Skeletal muscle tissue (tissue), 4 donors: ENCODE results near the gene OSBPL3. TPM values are rescaled to one million over a fixed set of nuclear protein-coding genes. Genes with fewer than 3 reads are reported as not detected.
"Not testable (repeated sequence)": the region's sequence is repeated elsewhere in the genome, so short reads cannot be mapped to it uniquely, and the experiment has no call there.

Experiments used
- H3K27ac ChIP-seq: one replicate; pipeline ENCODE4 v1.7.0; 2013; ENCODE audit warnings: mild to moderate bottlenecking, low read depth, low read length, inconsistent platforms
- H3K27me3 ChIP-seq, 3 donors: one replicate each; pipeline ENCODE4 v1.7.0; 2013; ENCODE audit warnings: low read length in 3 of 3; ENCODE audit not compliant: control insufficient read depth in 3 of 3, insufficient read depth in 3 of 3
- H3K36me3 ChIP-seq, 3 donors: one replicate each; pipeline ENCODE4 v1.7.0; 2013; ENCODE audit warnings: low read length in 3 of 3; ENCODE audit not compliant: control insufficient read depth in 3 of 3, insufficient read depth in 3 of 3
- H3K4me1 ChIP-seq, 3 donors: one replicate each; pipeline ENCODE4 v1.7.0; 2013; ENCODE audit warnings: low read length in 3 of 3, mild to moderate bottlenecking in 3 of 3; ENCODE audit not compliant: control insufficient read depth in 3 of 3, insufficient read depth in 3 of 3
- H3K4me3 ChIP-seq, 3 donors: one replicate each; pipeline ENCODE4 v1.7.0; 2013; ENCODE audit warnings: low read length in 3 of 3
- H3K9ac ChIP-seq, 3 donors: one replicate each; pipeline ENCODE4 v1.7.0; 2013; ENCODE audit warnings: low read length in 3 of 3, mild to moderate bottlenecking in 3 of 3, moderate library complexity in 2 of 3, low read depth in 1 of 3
- H3K9me3 ChIP-seq, 3 donors: one replicate each; pipeline ENCODE4 v1.7.0; 2013; ENCODE audit warnings: low read length in 3 of 3; ENCODE audit not compliant: control insufficient read depth in 3 of 3
- total RNA-seq: library from RNA; depleted of rRNA; stranded (reverse); fragments of >200 nt; gene quantifications from one replicate; pipeline ENCODE4 v1.2.3, GENCODE V29; 2014
- donor health status: Osteomylitis.

Gene OSBPL3
- total RNA-seq, 1 donor from 2014 or later, result 2.6 TPM

DNA sequence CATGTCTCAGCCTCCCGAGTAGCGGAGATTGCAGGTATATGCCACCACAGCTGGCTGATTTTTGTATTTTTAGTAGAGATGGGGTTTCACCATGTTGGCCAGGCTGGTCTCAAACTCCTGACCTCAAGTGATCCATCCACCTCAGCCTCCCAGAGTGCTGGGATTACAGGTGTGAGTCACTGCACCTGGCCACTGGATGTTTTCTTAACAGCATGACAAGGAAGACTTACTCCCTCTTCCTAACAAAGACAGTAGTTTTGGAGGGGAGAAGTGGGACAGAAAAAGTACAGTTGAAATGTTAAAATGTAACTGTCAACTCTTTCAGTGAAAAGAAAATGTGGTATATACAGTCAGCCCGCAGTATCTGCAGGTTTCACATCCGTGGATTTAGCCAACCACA, 76.0 kb downstream of the OSBPL3 start:
- H3K4me3 ChIP-seq, result not testable (repeated sequence)

DNA sequence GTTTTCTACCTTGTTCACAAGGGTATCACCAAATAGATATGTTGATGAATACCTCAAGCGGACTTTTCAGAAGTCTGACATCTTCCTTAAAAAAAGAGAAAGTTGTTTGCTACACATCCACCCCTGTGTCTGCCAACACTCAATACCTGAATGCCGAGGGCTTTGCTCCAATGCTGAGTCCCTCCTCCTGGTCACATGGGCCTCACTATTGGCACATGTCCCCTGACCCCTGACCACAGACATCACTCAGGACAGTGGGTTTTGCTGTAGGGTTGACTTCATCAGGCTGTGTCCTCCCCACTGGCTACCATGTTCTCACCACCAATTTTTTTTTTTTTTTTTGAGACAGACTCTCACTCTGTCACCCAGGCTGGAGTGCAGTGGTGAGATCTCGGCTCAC, 76.4 kb downstream of the OSBPL3 start:
- Histone ChIP-seq H3K27me3 (no peaks in the 10 kb centered on the region), H3K9ac (no peak overlapping the region), H3K4me1 (peaks cover 0 to 8% (median 3%) of the 10 kb centered on the region in 3 donors), H3K4me3 (no peak overlapping the region), H3K36me3 (no peaks in the 10 kb centered on the region), H3K9me3 (no peaks in the 10 kb centered on the region), H3K27ac (no peak overlapping the region)

More for the DNA sequence above, 76.0 kb downstream of the OSBPL3 start:
- not testable (repeated sequence) for H3K9ac ChIP-seq, H3K9me3 ChIP-seq, H3K4me1 ChIP-seq, H3K36me3 ChIP-seq, H3K27me3 ChIP-seq, H3K27ac ChIP-seq

DNA sequence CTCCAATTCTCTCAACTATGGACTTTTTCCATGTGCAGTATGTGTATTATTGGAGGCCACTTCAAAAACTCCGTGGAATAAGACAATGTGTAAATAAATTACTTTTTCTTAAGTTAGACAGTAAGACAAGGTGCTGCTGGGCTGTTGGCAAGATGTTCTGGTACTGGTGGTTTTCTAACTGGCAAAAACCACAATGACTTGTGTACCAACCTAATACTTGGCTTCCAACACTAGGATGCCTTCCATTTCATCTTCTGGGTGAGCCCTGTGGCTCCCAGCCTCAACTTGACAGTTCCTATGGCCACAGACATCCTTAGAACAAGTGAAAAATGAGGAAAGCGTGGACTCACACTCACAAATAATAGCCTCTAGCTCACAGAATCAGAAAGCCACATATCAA, 77.0 kb downstream of the OSBPL3 start:
- Histone ChIP-seq H3K4me3 (no peak overlapping the region), H3K27me3 (no peaks in the 10 kb centered on the region), H3K4me1 (peaks cover 0 to 8% (median 3%) of the 10 kb centered on the region in 3 donors)

DNA sequence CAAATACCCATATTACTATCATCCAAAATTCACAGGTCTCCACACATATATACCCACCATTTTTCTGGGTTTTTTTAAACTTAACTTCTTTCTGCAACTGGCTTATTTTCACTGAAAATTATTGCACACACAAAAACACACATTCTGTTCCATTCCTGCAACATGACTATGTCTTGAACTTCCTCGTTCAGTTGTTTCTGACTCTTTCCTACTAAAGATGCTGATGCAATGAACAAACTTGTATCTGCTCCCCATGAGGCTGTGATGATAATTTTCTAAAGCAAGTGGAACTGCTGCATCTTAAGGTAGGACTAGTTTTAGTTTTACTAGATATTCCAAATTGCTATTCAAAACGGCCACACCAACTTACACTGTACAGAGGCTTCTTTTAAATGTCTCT, 77.7 kb downstream of the OSBPL3 start:
- Histone ChIP-seq H3K9me3 (no peaks in the 10 kb centered on the region), H3K27me3 (no peaks in the 10 kb centered on the region), H3K4me3 (no peak overlapping the region), H3K9ac (no peak overlapping the region), H3K4me1 (peaks cover 0 to 8% (median 3%) of the 10 kb centered on the region in 3 donors), H3K36me3 (no peaks in the 10 kb centered on the region), H3K27ac (no peak overlapping the region)

More for the DNA sequence above, 77.0 kb downstream of the OSBPL3 start:
- Histone ChIP-seq H3K27ac (no peak overlapping the region), H3K9ac (no peak overlapping the region), H3K36me3 (no peaks in the 10 kb centered on the region), H3K9me3 (no peaks in the 10 kb centered on the region)

DNA sequence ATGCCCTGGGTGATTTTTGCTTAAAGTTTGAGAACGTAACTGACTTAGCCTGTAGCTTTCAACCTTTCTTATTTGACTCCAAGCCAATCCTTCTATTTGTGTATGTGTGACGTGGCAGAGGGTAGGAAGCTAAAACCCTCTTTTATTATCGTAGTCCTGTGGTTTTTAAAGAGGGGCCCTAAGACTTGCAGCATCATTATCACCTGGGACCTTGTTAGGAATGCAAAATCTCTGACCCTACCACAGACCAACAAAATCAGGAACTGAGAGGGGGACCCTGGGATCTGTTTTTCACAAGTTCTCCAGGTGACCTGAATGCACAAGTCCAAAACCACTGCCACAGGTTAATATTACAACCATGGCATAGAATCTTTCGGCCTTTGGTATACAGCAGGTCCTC, 80.1 kb downstream of the OSBPL3 start:
- H3K9ac ChIP-seq, result no peak overlapping the region

DNA sequence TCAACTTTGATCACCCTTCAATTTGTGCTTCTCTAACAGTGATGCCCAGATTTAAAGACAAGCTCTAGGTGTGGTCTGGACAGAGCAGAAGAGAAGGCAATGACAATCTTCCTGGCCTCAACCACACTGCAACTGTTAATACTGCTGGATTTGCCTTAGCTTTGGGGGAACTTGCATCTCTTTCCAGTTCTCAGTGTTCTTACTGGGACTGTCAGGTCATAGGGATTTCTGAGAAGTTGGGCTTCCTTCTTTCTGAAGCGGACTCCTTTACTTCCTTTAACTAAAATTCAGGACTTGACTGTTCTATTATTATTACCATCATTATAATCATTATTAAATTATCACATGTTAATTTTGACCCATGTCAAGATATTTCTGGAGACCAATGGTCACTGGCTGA, 80.8 kb downstream of the OSBPL3 start:
- Histone ChIP-seq H3K9ac (no peak overlapping the region), H3K4me3 (no peak overlapping the region), H3K27ac (no peak overlapping the region), H3K36me3 (no peaks in the 10 kb centered on the region), H3K9me3 (no peaks in the 10 kb centered on the region), H3K4me1 (no peaks in the 10 kb centered on the region), H3K27me3 (no peaks in the 10 kb centered on the region)

More for the DNA sequence above, 80.1 kb downstream of the OSBPL3 start:
- H3K9me3 ChIP-seq, result no peaks in the 10 kb centered on the region
- no peak overlapping the region for H3K27ac ChIP-seq
- no peaks in the 10 kb centered on the region for H3K27me3 ChIP-seq
- no peak overlapping the region for H3K4me3 ChIP-seq
- H3K36me3 ChIP-seq, result no peaks in the 10 kb centered on the region
- H3K4me1 ChIP-seq, result peaks cover 0 to 3% (median under 1%) of the 10 kb centered on the region in 3 donors

DNA sequence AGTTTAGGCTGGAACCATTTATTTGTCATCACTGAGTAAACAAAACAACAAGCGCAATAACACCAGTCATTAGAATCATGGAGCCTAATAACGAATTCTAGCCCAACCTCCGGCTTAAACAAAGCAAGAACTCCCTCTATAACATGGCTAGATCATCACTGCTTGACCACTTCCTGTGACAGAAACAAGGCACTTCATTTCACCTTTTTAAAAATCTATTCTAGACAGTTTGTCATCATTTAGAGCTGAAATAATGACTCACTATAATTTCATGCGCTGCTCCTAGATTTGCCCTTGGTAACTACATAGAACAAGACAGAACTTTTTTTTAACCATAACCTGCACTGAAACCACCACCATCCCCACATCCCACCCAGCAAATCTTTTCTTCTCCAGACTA, 81.3 kb downstream of the OSBPL3 start:
- Histone ChIP-seq H3K36me3 (no peaks in the 10 kb centered on the region), H3K27ac (no peak overlapping the region), H3K27me3 (no peaks in the 10 kb centered on the region), H3K9me3 (no peaks in the 10 kb centered on the region), H3K4me1 (no peaks in the 10 kb centered on the region), H3K4me3 (no peak overlapping the region), H3K9ac (no peak overlapping the region)

DNA sequence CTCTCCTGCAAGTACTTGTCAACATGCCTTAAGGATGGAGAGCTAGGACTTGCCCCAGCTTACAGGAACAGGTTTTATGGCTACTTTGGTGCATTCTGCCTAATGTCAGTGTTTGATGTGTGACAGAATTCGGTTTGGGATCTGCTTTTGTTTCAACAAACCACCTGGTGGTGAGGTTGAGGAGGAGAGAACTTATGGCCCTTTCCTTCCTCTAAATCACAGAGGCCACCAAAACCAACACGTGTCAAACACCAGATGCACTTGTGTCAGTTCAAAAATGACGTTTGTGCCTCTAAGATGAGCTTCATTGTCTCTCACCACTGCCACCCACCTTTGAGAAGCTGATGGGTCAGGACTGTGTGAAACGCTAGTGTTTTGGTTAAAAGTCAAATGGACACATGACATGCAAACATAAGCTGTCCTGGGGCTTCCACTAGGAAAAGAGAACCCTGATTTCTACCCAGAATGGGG, 83.9 kb downstream of the OSBPL3 start:
- Histone ChIP-seq H3K27me3 (no peaks in the 10 kb centered on the region), H3K4me3 (no peak overlapping the region), H3K9ac (no peak overlapping the region), H3K36me3 (no peaks in the 10 kb centered on the region), H3K9me3 (no peaks in the 10 kb centered on the region), H3K4me1 (no peaks in the 10 kb centered on the region), H3K27ac (no peak overlapping the region)

DNA sequence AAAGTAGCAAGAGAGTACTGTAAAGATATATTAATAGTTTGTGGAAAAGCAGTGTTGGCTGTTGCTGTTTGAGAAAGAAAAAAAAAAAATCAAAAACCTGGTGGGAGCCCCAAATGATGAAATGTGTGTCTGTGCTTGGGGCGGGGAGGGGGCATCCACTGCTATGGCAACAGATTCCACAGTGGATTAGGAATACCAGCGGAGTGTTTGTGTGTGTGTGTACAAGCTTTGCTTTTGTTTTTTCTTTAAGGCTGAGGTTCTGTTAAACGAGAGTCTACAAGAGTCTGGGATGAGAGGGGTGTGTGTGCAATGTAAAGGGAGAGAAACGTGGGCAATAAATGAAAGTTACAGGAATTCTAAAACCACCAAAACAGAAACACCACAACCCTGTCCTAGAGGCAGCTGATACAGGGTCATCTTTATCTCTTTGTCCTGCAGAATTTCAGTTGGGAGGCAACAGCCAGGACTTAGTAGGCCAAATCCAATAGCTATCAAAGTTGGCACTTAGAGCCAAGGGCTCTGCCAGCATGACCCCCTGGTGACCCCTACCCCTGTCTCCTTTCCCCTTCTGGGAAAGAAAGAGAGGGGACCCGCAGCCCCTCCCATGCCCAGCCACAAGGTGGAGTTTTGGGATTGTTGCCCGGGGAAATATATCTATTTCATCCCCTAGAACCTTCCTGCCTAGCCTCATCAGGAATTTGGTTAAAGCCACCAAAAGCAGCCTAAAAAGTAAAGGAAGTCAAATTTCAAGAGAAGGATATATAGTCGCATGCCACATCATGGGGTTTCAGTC, 85.4 kb downstream of the OSBPL3 start:
- no peak overlapping the region for H3K9ac ChIP-seq
- no peaks in the 10 kb centered on the region for H3K36me3 ChIP-seq
- H3K27ac ChIP-seq, result no peak overlapping the region
- H3K4me1 ChIP-seq, result no peaks in the 10 kb centered on the region
- H3K4me3 ChIP-seq, result no peak overlapping the region
- H3K9me3 ChIP-seq, result no peaks in the 10 kb centered on the region
- H3K27me3 ChIP-seq, result no peaks in the 10 kb centered on the region

DNA sequence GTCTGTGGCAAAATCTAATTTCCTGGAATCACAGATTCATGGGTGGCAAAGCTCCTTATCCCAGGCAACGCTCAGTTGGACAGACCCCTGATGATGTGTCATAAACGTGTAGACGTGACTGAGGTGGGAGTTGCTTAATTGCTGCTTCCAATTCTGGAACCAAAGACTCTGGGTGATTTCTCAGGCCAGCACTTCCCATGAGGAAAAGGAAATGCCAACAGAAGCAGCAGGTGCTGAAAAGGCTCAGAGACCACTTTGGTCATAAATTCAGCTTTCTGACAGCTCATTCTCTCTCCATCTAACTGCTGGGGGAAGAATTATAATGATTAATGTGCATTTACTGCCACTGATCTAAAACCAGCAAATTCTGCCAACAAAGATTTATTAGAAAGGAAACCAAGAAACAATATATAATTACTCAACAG, 88.7 kb downstream of the OSBPL3 start:
- Histone ChIP-seq H3K27me3 (no peaks in the 10 kb centered on the region), H3K36me3 (no peaks in the 10 kb centered on the region), H3K4me1 (no peaks in the 10 kb centered on the region), H3K9ac (no peak overlapping the region), H3K9me3 (no peaks in the 10 kb centered on the region), H3K27ac (no peak overlapping the region), H3K4me3 (no peak overlapping the region)
